Fibroblast of the aortic adventitia (primary cell): ENCODE data around the gene SENP8. TPM values are rescaled to one million over a fixed set of nuclear protein-coding genes. Genes with fewer than 3 reads are reported as not detected.

Experiments
- DNase-seq: peaks from one replicate; pipeline ENCODE4 v3.0.0-alpha.2; 2010; ENCODE audit warnings: low read depth
- H3K4me3 ChIP-seq: 2 replicates; pipeline ENCODE4 v1.5.1; 2011; ENCODE audit warnings: low read depth, mild to moderate bottlenecking, control low read depth, low read length, moderate library complexity
- total RNA-seq: library from RNA; depleted of rRNA; stranded (reverse); fragments of >200 nt; gene quantifications from 2 replicates; pipeline ENCODE4 v1.2.3, GENCODE V29; 2012; ENCODE audit warnings: low replicate concordance
- TF ChIP-seq, protein P1 (sequence below): IDR thresholded peaks from 2 replicates; pipeline ENCODE4 v1.5.1; 2011; ENCODE audit warnings: mild to moderate bottlenecking, low read length, control low read depth, inconsistent platforms; ENCODE audit not compliant: insufficient read depth

SENP8 gene
- total RNA-seq, 1 donor: 3.8 TPM

- H3K4me3 ChIP-seq: no peak overlapping the region
- peak; percentile 59 for DNase-seq
- TF ChIP-seq, protein P1, sequence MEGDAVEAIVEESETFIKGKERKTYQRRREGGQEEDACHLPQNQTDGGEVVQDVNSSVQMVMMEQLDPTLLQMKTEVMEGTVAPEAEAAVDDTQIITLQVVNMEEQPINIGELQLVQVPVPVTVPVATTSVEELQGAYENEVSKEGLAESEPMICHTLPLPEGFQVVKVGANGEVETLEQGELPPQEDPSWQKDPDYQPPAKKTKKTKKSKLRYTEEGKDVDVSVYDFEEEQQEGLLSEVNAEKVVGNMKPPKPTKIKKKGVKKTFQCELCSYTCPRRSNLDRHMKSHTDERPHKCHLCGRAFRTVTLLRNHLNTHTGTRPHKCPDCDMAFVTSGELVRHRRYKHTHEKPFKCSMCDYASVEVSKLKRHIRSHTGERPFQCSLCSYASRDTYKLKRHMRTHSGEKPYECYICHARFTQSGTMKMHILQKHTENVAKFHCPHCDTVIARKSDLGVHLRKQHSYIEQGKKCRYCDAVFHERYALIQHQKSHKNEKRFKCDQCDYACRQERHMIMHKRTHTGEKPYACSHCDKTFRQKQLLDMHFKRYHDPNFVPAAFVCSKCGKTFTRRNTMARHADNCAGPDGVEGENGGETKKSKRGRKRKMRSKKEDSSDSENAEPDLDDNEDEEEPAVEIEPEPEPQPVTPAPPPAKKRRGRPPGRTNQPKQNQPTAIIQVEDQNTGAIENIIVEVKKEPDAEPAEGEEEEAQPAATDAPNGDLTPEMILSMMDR: no peak
These were observed 6.1 kb upstream of the SENP8 start for GRCh38 chr15:72112116-72112515.

DNA sequence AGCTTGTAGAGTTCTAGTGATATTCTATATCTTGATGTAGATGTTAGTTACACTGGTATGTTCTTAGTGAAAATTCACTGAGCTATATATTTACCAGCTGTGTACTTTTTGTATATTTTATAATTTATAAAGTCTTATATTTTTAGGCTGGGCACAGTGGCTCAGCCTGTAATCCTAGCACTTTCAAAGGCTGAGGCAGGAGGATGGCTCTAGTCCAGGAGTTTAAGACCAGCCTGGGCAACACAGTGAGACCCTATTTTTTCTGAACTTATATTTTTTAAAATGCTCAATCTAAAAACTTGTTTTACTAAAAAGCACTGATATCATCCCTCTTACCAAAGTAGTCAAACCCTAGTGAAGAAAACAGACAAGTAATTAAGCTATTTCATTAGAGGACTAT, 5.4 kb upstream of the SENP8 start:
- H3K4me3 ChIP-seq: no peak overlapping the region
- TF ChIP-seq, protein P1: no peak
- DNase-seq: no peak

DNA sequence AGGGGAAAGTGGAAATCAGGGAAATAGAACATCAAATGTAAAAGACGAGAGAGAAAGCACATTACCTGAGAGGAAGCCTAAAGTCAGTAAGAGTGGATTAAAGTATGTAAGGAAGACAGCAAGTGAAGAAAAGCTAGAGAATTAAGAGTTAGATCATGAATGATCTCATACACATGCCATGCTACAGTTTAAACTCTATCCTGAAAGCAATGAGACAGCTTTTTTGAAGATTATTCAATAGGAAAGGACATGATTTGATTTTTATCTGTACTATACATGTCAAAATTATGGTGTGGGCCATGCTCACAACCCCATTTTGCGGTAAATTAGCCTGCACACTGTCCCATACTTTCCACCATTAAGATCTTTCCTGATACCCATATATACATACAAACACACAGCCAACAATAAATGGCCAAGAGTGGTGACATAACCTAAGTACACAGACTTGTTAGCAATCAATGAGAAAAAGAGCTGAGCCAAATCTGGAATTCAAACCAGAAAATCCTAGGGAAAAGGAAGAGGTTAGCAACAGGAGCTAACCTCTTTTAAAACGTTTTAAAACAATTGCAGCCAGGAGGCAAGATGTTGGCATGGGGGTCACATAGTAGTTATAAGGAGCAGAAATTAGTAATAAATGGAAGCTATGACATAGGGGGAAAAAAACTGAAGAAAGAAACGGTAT, 4.7 kb upstream of the SENP8 start:
- no peak overlapping the region for H3K4me3 ChIP-seq
- DNase-seq: no peak
- TF ChIP-seq, protein P1: no peak

DNA sequence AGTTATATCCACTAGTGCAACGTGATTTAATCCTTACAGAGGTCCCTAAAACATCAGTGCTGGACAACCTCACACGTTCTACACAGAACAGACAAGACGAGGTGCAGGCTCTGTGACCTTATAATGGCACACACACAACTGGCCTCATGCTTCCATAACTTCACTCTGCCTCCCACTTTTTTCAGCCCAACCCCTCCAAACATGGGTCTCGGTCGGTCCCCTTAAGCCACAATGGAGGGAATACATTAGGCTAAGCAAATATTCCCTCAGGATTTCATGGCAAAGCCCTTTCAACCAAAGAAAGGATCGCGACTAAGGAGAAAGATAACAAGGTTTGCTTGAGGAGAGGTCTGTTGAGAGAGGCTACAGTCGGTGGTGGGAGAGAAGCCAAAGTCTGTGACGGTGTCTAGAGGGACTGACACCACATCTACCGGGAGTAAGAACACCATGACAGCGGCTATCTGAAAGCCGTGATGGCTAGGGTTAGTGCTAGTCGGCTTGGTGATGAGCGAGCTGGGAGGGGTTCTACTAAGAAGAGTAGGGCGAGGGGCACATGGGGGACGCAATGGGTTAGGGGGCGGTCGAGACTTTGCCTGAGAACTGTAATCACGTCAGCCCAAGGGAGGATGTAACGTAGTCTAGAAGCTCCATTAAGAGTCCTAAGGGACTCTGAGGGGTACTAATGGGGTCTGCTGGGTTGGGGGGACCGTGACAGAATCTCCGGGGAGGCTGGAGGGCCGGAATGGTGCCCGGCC, 1.3 kb upstream of the SENP8 start:
- H3K4me3 ChIP-seq: peak overlapping the region; percentile 94
- TF ChIP-seq, protein P1: no peak
- peak; percentile 32 for DNase-seq

DNA sequence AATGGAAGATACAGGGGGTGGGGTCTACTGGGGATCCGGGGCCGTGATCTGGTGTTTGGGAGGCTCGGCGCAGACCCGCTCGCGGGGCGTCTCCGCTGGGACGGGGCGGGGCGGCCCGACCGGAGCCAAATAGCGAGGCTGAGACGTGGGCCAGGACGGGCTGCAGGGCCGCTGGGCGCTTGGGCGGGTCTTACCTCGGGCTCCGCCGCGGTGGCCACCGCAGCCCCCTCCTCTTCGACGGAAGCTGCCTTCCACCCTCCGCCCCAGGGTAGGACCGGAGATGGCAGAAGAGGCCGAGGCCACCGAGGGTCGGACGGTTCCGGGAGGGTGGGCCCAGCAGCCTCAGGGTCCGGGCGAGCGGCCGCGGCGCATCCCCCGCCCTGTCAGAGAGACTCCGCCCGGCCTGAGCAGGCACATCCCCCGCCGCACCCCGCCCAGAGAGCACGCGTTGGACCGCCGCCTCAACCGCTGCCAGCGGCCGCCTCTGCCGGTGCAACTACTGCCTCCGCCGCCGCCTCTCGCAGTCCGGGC, 652 bp upstream of the SENP8 start:
- peak; percentile 74 for DNase-seq
- TF ChIP-seq, protein P1: no peak
- H3K4me3 ChIP-seq: peak overlapping the region; percentile 94

- H3K4me3 ChIP-seq: no peak overlapping the region
- TF ChIP-seq, protein P1: no peak
- no peak for DNase-seq
These were observed 6.0 kb downstream of the SENP8 start for GRCh38 chr15:72124218-72124617.
